ENCODE data around the gene OR56B1. TPM values are rescaled to one million over a fixed set of nuclear protein-coding genes. Genes with fewer than 3 reads are reported as not detected.

OR56B1 gene
- total RNA-seq, 1 donor from 2014 or later: 0.41 TPM

- no peaks in the 10 kb centered on the region for H3K27me3 Mint-ChIP-seq (ENCODE audit: insufficient read depth, low read depth)
- no peak overlapping the region for H3K4me2 ChIP-seq
- no peaks in the 10 kb centered on the region for H3K9me3 Mint-ChIP-seq
- H2AFZ ChIP-seq (replicated peaks): no peak overlapping the region
- H3K27ac ChIP-seq: no peak overlapping the region
- H3F3A ChIP-seq (ENCODE audit: low read depth): peaks cover 14% of the 10 kb centered on the region
- no peaks in the 10 kb centered on the region for H3K36me3 ChIP-seq
- H3K79me2 ChIP-seq (ENCODE audit: low read depth): peaks cover 24% of the 10 kb centered on the region
- peaks cover 5% of the 10 kb centered on the region for H3K4me1 Mint-ChIP-seq
- DNase-seq (ENCODE audit: low spot score): no peak
- TF ChIP-seq CTCF (IDR thresholded peaks at IDR 0.05) (no peak), EZH2phosphoT487 (IDR thresholded peaks at IDR 0.05) (no peak), EZH2 (IDR thresholded peaks at IDR 0.05) (no peak)
- no peak overlapping the region for H3K4me3 Mint-ChIP-seq
- H3K4me3 ChIP-seq: no peak overlapping the region
- H3K36me3 Mint-ChIP-seq: no peaks in the 10 kb centered on the region
- no peaks in the 10 kb centered on the region for H3K9me3 ChIP-seq (ENCODE audit: low read depth)
- no peaks in the 10 kb centered on the region for H4K20me1 ChIP-seq (ENCODE audit: low read depth)
- H3K27ac Mint-ChIP-seq: no peak overlapping the region
- H3K4me1 ChIP-seq: peaks cover 15% of the 10 kb centered on the region
- H3K9ac ChIP-seq: no peak overlapping the region
- no peaks in the 10 kb centered on the region for H3K27me3 ChIP-seq
These were observed 41.6 kb upstream of the OR56B1 start for GRCh38 chr11:5694642-5695041.

GRCh38 chr11:5695580-5695979, 40.7 kb upstream of the OR56B1 start:
- TF ChIP-seq EZH2 (IDR thresholded peaks at IDR 0.05) (no peak), CTCF (IDR thresholded peaks at IDR 0.05) (no peak), EZH2phosphoT487 (IDR thresholded peaks at IDR 0.05) (no peak)
- H3K27me3 Mint-ChIP-seq (ENCODE audit: insufficient read depth, low read depth): no peaks in the 10 kb centered on the region
- H3K27ac ChIP-seq: no peak overlapping the region
- no peak overlapping the region for H3K4me2 ChIP-seq
- no peaks in the 10 kb centered on the region for H3K36me3 Mint-ChIP-seq
- H3K4me1 ChIP-seq: peaks cover 5% of the 10 kb centered on the region
- no peak overlapping the region for H3K4me3 ChIP-seq
- no peaks in the 10 kb centered on the region for H3K36me3 ChIP-seq
- no peak overlapping the region for H3K9ac ChIP-seq
- H4K20me1 ChIP-seq (ENCODE audit: low read depth): no peaks in the 10 kb centered on the region
- H3K4me3 Mint-ChIP-seq: no peak overlapping the region
- no peaks in the 10 kb centered on the region for H3K9me3 Mint-ChIP-seq
- peaks cover 5% of the 10 kb centered on the region for H3F3A ChIP-seq (ENCODE audit: low read depth)
- peaks cover 24% of the 10 kb centered on the region for H3K79me2 ChIP-seq (ENCODE audit: low read depth)
- no peaks in the 10 kb centered on the region for H3K4me1 Mint-ChIP-seq
- no peaks in the 10 kb centered on the region for H3K9me3 ChIP-seq (ENCODE audit: low read depth)
- no peaks in the 10 kb centered on the region for H3K27me3 ChIP-seq
- H2AFZ ChIP-seq (replicated peaks): no peak overlapping the region
- no peak overlapping the region for H3K27ac Mint-ChIP-seq
- no peak for DNase-seq (ENCODE audit: low spot score)

GRCh38 chr11:5696210-5696609, 40.0 kb upstream of the OR56B1 start:
- Histone ChIP-seq H3K79me2 (ENCODE audit: low read depth) (peaks cover 20% of the 10 kb centered on the region), H3K4me1 (no peaks in the 10 kb centered on the region), H3K27ac (no peak overlapping the region), H3K4me2 (no peak overlapping the region), H3K9ac (no peak overlapping the region), H3K4me3 (no peak overlapping the region), H3F3A (ENCODE audit: low read depth) (no peaks in the 10 kb centered on the region), H3K27me3 (no peaks in the 10 kb centered on the region), H3K36me3 (no peaks in the 10 kb centered on the region), H4K20me1 (ENCODE audit: low read depth) (no peaks in the 10 kb centered on the region), H3K9me3 (ENCODE audit: low read depth) (no peaks in the 10 kb centered on the region), H2AFZ (replicated peaks) (no peak overlapping the region)
- no peak overlapping the region for H3K27ac Mint-ChIP-seq
- no peak for DNase-seq (ENCODE audit: low spot score)
- no peak for TF ChIP-seq CTCF (IDR thresholded peaks at IDR 0.05)
- TF ChIP-seq EZH2phosphoT487 (IDR thresholded peaks at IDR 0.05): no peak
- TF ChIP-seq EZH2 (IDR thresholded peaks at IDR 0.05): no peak
- no peaks in the 10 kb centered on the region for H3K36me3 Mint-ChIP-seq
- H3K27me3 Mint-ChIP-seq (ENCODE audit: insufficient read depth, low read depth): no peaks in the 10 kb centered on the region
- no peak overlapping the region for H3K4me3 Mint-ChIP-seq
- no peaks in the 10 kb centered on the region for H3K4me1 Mint-ChIP-seq
- H3K9me3 Mint-ChIP-seq: no peaks in the 10 kb centered on the region

All from neural progenitor cell (in vitro differentiated cells).